Measurements from ENCODE around the gene MPHOSPH9.

- TF ChIP-seq EZH2 (IDR thresholded peaks at IDR 0.05; ENCODE audit: low read length, missing control alignments) (no peak), CTCF (conservative IDR thresholded peaks at IDR 0.05 in 1 of 2, IDR thresholded peaks at IDR 0.05 in 1 of 2; ENCODE audit: low read depth in 1 of 2, low read length in 2 of 2) (no peak)
Measured at GRCh38 chr12:123106640-123107359, 126.1 kb downstream of the MPHOSPH9 start.
